WTC11 (cell line): ENCODE measurements around the gene FAM20A. TPM values are rescaled to one million over a fixed set of nuclear protein-coding genes. Genes with fewer than 3 reads are reported as not detected.

Experiments used
- ATAC-seq: fragments of 200-7000 bp; cut with Tn5 transposase; 2 replicates; pipeline ENCODE4 v1.10.0; 2021; ENCODE audit warnings: mild to moderate bottlenecking, moderate library complexity
- CTCF ChIA-PET: fragments of 300-600 bp; sonication (Branson Sonifier 250); formaldehyde crosslinking; loops from one replicate; lab custom pipeline; 2021; ENCODE audit warnings: antibody characterized with exemption; lab: Charles Lee
- POLR2A ChIA-PET: fragments of 350-600 bp; sonication (Branson Sonifier 250); formaldehyde crosslinking; loops from one replicate; lab custom pipeline; 2021; ENCODE audit warnings: antibody characterized with exemption; lab: Charles Lee
- DNase-seq: peaks from one replicate; pipeline ENCODE4 v3.0.0; 2021; ENCODE audit warnings: low spot score
- H3K27ac Mint-ChIP-seq: 2 replicates; pipeline ENCODE4 v1.8.0; 2021; ENCODE audit warnings: mixed read lengths
- H3K27me3 Mint-ChIP-seq: 2 replicates; pipeline ENCODE4 v1.8.0; 2021; ENCODE audit warnings: low read depth, mild to moderate bottlenecking, moderate library complexity, mixed read lengths
- H3K36me3 Mint-ChIP-seq: 2 replicates; pipeline ENCODE4 v1.8.0; 2021; ENCODE audit warnings: mixed read lengths
- H3K4me1 Mint-ChIP-seq: 2 replicates; pipeline ENCODE4 v1.8.0; 2022; ENCODE audit warnings: mixed read lengths
- H3K4me3 Mint-ChIP-seq: 2 replicates; pipeline ENCODE4 v1.8.0; 2021; ENCODE audit warnings: mild to moderate bottlenecking, moderate library complexity, mixed read lengths
- H3K9me3 Mint-ChIP-seq: 2 replicates; pipeline ENCODE4 v1.8.0; 2021; ENCODE audit warnings: mixed read lengths
- CREM ChIP-seq: sonication (generic); formaldehyde crosslinking; IDR thresholded peaks from 2 replicates; pipeline ENCODE4 v1.8.1; 2022; ENCODE audit warnings: mild to moderate bottlenecking, missing genetic modification reagents, moderate library complexity
- E2F4 ChIP-seq: sonication (generic); formaldehyde crosslinking; IDR thresholded peaks from 2 replicates; pipeline ENCODE4 v1.8.1; 2022; ENCODE audit warnings: low read depth, mild to moderate bottlenecking, moderate library complexity, missing genetic modification reagents, borderline replicate concordance
- E2F5 ChIP-seq: sonication (generic); formaldehyde crosslinking; IDR thresholded peaks from 2 replicates; pipeline ENCODE4 v1.8.1; 2022; ENCODE audit warnings: mild to moderate bottlenecking, moderate library complexity, missing genetic modification reagents
- EMX1 ChIP-seq: fragments of 250-450 bp; sonication (Bioruptor Pico); IDR thresholded peaks from 2 replicates; pipeline ENCODE4 v1.8.0; 2021; ENCODE audit warnings: mild to moderate bottlenecking
- FOXP4 ChIP-seq: sonication (generic); formaldehyde crosslinking; IDR thresholded peaks from 2 replicates; pipeline ENCODE4 v1.8.0; 2022; ENCODE audit warnings: mild to moderate bottlenecking, missing genetic modification reagents
- MLX ChIP-seq: sonication (generic); formaldehyde crosslinking; IDR thresholded peaks from 2 replicates; pipeline ENCODE4 v1.8.1; 2023; ENCODE audit warnings: mild to moderate bottlenecking, missing genetic modification reagents, moderate library complexity
- MYBL2 ChIP-seq: sonication (generic); formaldehyde crosslinking; IDR thresholded peaks from 2 replicates; pipeline ENCODE4 v1.8.1; 2023; ENCODE audit warnings: mild to moderate bottlenecking, moderate library complexity, missing genetic modification reagents
- NFATC4 ChIP-seq: fragments of 250-450 bp; sonication (Bioruptor Pico); IDR thresholded peaks from 2 replicates; pipeline ENCODE4 v1.9.0; 2021; ENCODE audit warnings: mild to moderate bottlenecking
- NR1H2 ChIP-seq: sonication (generic); formaldehyde crosslinking; IDR thresholded peaks from 2 replicates; pipeline ENCODE4 v1.9.0; 2021; ENCODE audit warnings: mild to moderate bottlenecking, moderate library complexity, missing genetic modification reagents
- PRDM15 ChIP-seq: sonication (generic); formaldehyde crosslinking; IDR thresholded peaks from 2 replicates; pipeline ENCODE4 v1.8.0; 2022; ENCODE audit warnings: missing genetic modification reagents
- RELA ChIP-seq: sonication (generic); formaldehyde crosslinking; IDR thresholded peaks from 2 replicates; pipeline ENCODE4 v1.8.1; 2022; ENCODE audit warnings: missing genetic modification reagents, mild to moderate bottlenecking, borderline replicate concordance
- STAT6 ChIP-seq: sonication (generic); formaldehyde crosslinking; conservative IDR thresholded peaks from 2 replicates; pipeline ENCODE4 v1.8.1; 2023; ENCODE audit warnings: mild to moderate bottlenecking, low read depth, missing genetic modification reagents, moderate library complexity
- TP53 ChIP-seq: sonication (generic); formaldehyde crosslinking; IDR thresholded peaks from 2 replicates; pipeline ENCODE4 v1.8.1; 2023; ENCODE audit warnings: mild to moderate bottlenecking, missing genetic modification reagents
- USF1 ChIP-seq: sonication (generic); formaldehyde crosslinking; IDR thresholded peaks from 2 replicates; pipeline ENCODE4 v1.8.0; 2022; ENCODE audit warnings: mild to moderate bottlenecking, missing genetic modification reagents
- USF2 ChIP-seq: sonication (generic); formaldehyde crosslinking; IDR thresholded peaks from 2 replicates; pipeline ENCODE4 v1.8.1; 2023; ENCODE audit warnings: mild to moderate bottlenecking, missing genetic modification reagents, moderate library complexity
- ZNF396 ChIP-seq: fragments of 250-450 bp; sonication (Bioruptor Pico); IDR thresholded peaks from 2 replicates; pipeline ENCODE4 v1.8.0; 2021; ENCODE audit warnings: mild to moderate bottlenecking, moderate library complexity, borderline replicate concordance
- ZNF425 ChIP-seq: fragments of 250-450 bp; sonication (Bioruptor Pico); conservative IDR thresholded peaks from 2 replicates; pipeline ENCODE4 v1.9.0; 2021; ENCODE audit warnings: mild to moderate bottlenecking
- total RNA-seq: library from RNA; stranded (reverse); gene quantifications from 3 replicates; pipeline ENCODE4 v1.2.3, GENCODE V29; 2021

The FAM20A gene
- total RNA-seq, 1 experiment from 2014 or later, result 5.8 TPM

GRCh38 chr17:68541816-68542215 is 59.4 kb downstream of the FAM20A start:
- Mint-ChIP-seq H3K9me3 (peaks cover 5% of the 10 kb centered on the region), H3K27ac (no peak overlapping the region), H3K4me1 (no peaks in the 10 kb centered on the region), H3K36me3 (peaks cover 29% of the 10 kb centered on the region), H3K27me3 (no peaks in the 10 kb centered on the region), H3K4me3 (no peak overlapping the region)
- ChIA-PET CTCF (no interaction called here), POLR2A (no interaction called here)
- no peak for ATAC-seq
- TF ChIP-seq MLX (CRISPR knock-in tag), result no peak
- no peak for TF ChIP-seq USF2 (CRISPR knock-in tag)
- no peak for TF ChIP-seq FOXP4 (CRISPR knock-in tag)
- TF ChIP-seq ZNF425 (CRISPR knock-in tag), result no peak
- TF ChIP-seq NR1H2, result no peak
- no peak for TF ChIP-seq STAT6
- TF ChIP-seq MYBL2, result no peak
- no peak for TF ChIP-seq E2F4 (CRISPR knock-in tag)
- no peak for TF ChIP-seq ZNF396 (CRISPR knock-in tag)
- TF ChIP-seq RELA, result no peak
- no peak for TF ChIP-seq CREM (CRISPR knock-in tag)
- no peak for TF ChIP-seq TP53 (CRISPR knock-in tag)
- no peak for TF ChIP-seq E2F5 (CRISPR knock-in tag)
- no peak for TF ChIP-seq EMX1
- TF ChIP-seq NFATC4 (CRISPR knock-in tag), result no peak
- no peak for TF ChIP-seq USF1 (CRISPR knock-in tag)
- no peak for TF ChIP-seq PRDM15 (CRISPR knock-in tag)
- DNase-seq, result no peak
